Esophagus squamous epithelium (tissue), 5 donors: ENCODE results near the gene PTPN18. TPM values are rescaled to one million over a fixed set of nuclear protein-coding genes. Genes with fewer than 3 reads are reported as not detected.

ENCODE experiments used
- DNase-seq: peaks from one replicate; lab custom pipeline; 2025; lab: John Stamatoyannopoulos, UW
- H3K27ac ChIP-seq, 4 donors: fragments of 200-600 bp; sonication (generic); one replicate each; pipeline ENCODE4 v1.5.1; 2016 to 2019; ENCODE audit warnings: mild to moderate bottlenecking in 1 of 4
- H3K27me3 ChIP-seq, 4 donors: fragments of 200-600 bp; sonication (generic); 1 replicate in 3 of 4; 2 replicates in 1 of 4; pipeline versions ENCODE4 v1.5.1 to v1.6.0; 2017 to 2021; ENCODE audit warnings: antibody characterized with exemption in 1 of 4
- H3K36me3 ChIP-seq, 3 donors: fragments of 200-600 bp; sonication (generic); one replicate each; pipeline ENCODE4 v1.5.1; 2016 to 2019
- H3K4me1 ChIP-seq, 3 donors: fragments of 200-600 bp; sonication (generic); one replicate each; pipeline ENCODE4 v1.5.1; 2017 to 2019
- H3K4me3 ChIP-seq, 4 donors: fragments of 200-600 bp; sonication (generic); 1 replicate in 3 of 4; 2 replicates in 1 of 4; pipeline ENCODE4 v1.5.1; 2016 to 2019; ENCODE audit warnings: mild to moderate bottlenecking in 2 of 4, moderate library complexity in 1 of 4
- H3K9me3 ChIP-seq, 3 donors: fragments of 200-600 bp; sonication (generic); one replicate each; pipeline ENCODE4 v1.5.1; 2016 to 2019
- CTCF ChIP-seq, 6 experiments: fragments of 450-650 bp in 4 of 6; fragments of 200-600 bp in 2 of 6; sonication (generic) in 2 of 6; IDR thresholded peaks; one replicate each; pipeline ENCODE4 v1.5.1; 2016 to 2019; ENCODE audit warnings: antibody characterized with exemption in 6 of 6, mild to moderate bottlenecking in 4 of 6, moderate library complexity in 4 of 6
- POLR2A ChIP-seq, 4 donors: fragments of 450-650 bp; IDR thresholded peaks; one replicate each; pipeline ENCODE4 v1.6.1; 2017; ENCODE audit warnings: antibody characterized with exemption in 4 of 4, mild to moderate bottlenecking in 4 of 4, moderate library complexity in 3 of 4
- WGBS, 2 donors: methylation state at CpG; one replicate each; pipeline ENCODE4 v1.1.5; 2018; 5-methylcytosine and 5-hydroxymethylcytosine counted together
- intact Hi-C: fragments of 100-400 bp; cut with DNase I; formaldehyde crosslinking; loops from one replicate; pipeline ENCODE4 v1.15.0; 2022
- total RNA-seq, 4 donors: library from RNA; depleted of rRNA; stranded (reverse); fragments of >200 nt; gene quantifications; one replicate each; pipeline ENCODE4 v1.1.0, GENCODE V29; 2016
- donor health status: DM: yes; HTN: yes; CAD: no.

PTPN18 gene
- total RNA-seq, 4 donors from 2014 or later: 26.8 to 43.6 (median 35.5) TPM

- H3K36me3 ChIP-seq: peaks cover 2 to 46% (median 7%) of the 10 kb centered on the region in 3 donors
- no peaks in the 10 kb centered on the region for H3K27me3 ChIP-seq
- 88 to 96% methylated on average over 10 of the region's 10 CpGs for WGBS, 2 donors
- H3K4me3 ChIP-seq: no peak overlapping the region
- intact Hi-C loops: loop anchor here (5.0 kb wide), 1 partner anchor 158 kb away; the partner anchor contains the start of genes MZT2B and SMPD4
- H3K27ac ChIP-seq: no peak overlapping the region
- H3K4me1 ChIP-seq: peaks cover 20 to 48% (median 21%) of the 10 kb centered on the region in 3 donors
- no peak for DNase-seq
- no peaks in the 10 kb centered on the region for H3K9me3 ChIP-seq
- TF ChIP-seq POLR2A (IDR thresholded peaks at IDR 0.05) (no peak), CTCF (IDR thresholded peaks at IDR 0.05) (no peak)
Measured at GRCh38 chr2:130339885-130340745, 15.7 kb upstream of the PTPN18 start.

- intact Hi-C loops: loop anchor here (5.0 kb wide), 1 partner anchor 159 kb away; the partner anchor contains the start of genes MZT2B and SMPD4
- H3K27ac ChIP-seq: peak overlapping the region; percentile 85 to 96 (median 95)
Measured at GRCh38 chr2:130341562-130342019, 14.3 kb upstream of the PTPN18 start.

GRCh38 chr2:130342020-130342532 lies 13.8 kb upstream of the PTPN18 start:
- no peaks in the 10 kb centered on the region for H3K9me3 ChIP-seq
- intact Hi-C loops: loop anchor here (5.0 kb wide), 1 partner anchor 160 kb away; the partner anchor contains the start of genes MZT2B and SMPD4
- H3K36me3 ChIP-seq: peaks cover 18 to 66% (median 24%) of the 10 kb centered on the region in 3 donors
- peak overlapping the region; percentile 85 to 96 (median 95) for H3K27ac ChIP-seq
- no peaks in the 10 kb centered on the region for H3K27me3 ChIP-seq
- TF ChIP-seq CTCF (IDR thresholded peaks at IDR 0.05): no peak
- peak in 2 of 4 donors; percentile 34 to 50 for TF ChIP-seq POLR2A (IDR thresholded peaks at IDR 0.05)
- 0 to 1% methylated on average over 11 to 18 of the region's 24 CpGs for WGBS, 2 donors
- peaks cover 20 to 41% (median 21%) of the 10 kb centered on the region in 3 donors for H3K4me1 ChIP-seq
- DNase-seq: peak; percentile 53
- H3K4me3 ChIP-seq: peak overlapping the region; percentile 70 to 94 (median 84)

More at GRCh38 chr2:130341562-130342019, 14.3 kb upstream of the PTPN18 start:
- Histone ChIP-seq H3K27me3 (no peaks in the 10 kb centered on the region), H3K36me3 (peaks cover 17 to 61% (median 22%) of the 10 kb centered on the region in 3 donors), H3K4me1 (peaks cover 20 to 46% (median 21%) of the 10 kb centered on the region in 3 donors), H3K9me3 (no peaks in the 10 kb centered on the region), H3K4me3 (peak overlapping the region; percentile 70 to 94 (median 84))
- 0 to 4% methylated on average over 3 to 5 of the region's 24 CpGs for WGBS, 2 donors
- TF ChIP-seq POLR2A (IDR thresholded peaks at IDR 0.05): no peak
- no peak for TF ChIP-seq CTCF (IDR thresholded peaks at IDR 0.05)
- no peak for DNase-seq

- Histone ChIP-seq H3K4me1 (peaks cover 20 to 36% (median 21%) of the 10 kb centered on the region in 3 donors), H3K9me3 (no peaks in the 10 kb centered on the region), H3K27ac (peak within 1 kb of the TSS; percentile 85 to 96 (median 95)), H3K4me3 (peak within 1 kb of the TSS; percentile 70 to 94 (median 84)), H3K36me3 (peaks cover 18 to 70% (median 30%) of the 10 kb centered on the region in 3 donors), H3K27me3 (no peaks in the 10 kb centered on the region)
- intact Hi-C loops: loop anchor here (5.0 kb wide), 1 partner anchor 160 kb away; the partner anchor contains the start of genes MZT2B and SMPD4
- TF ChIP-seq POLR2A (IDR thresholded peaks at IDR 0.05): peak in 1 of 4 donors; percentile 19
- TF ChIP-seq CTCF (IDR thresholded peaks at IDR 0.05): peak in 3 of 6 experiments; percentile 11 to 45 (median 36)
- 0 to 1% methylated on average over 29 to 39 of the region's 60 CpGs for WGBS, 2 donors
- peak; percentile 95 for DNase-seq
Measured at GRCh38 chr2:130342533-130343275, 13.2 kb upstream of the PTPN18 start, which contains the start of gene IMP4. Gene IMP4 (plus strand): TSS chr2:130342897. CDS start chr2:130342933, 36 bp downstream.
